ENCODE results near the gene MAD2L2. TPM values are rescaled to one million over a fixed set of nuclear protein-coding genes. Genes with fewer than 3 reads are reported as not detected.

The MAD2L2 gene
- total RNA-seq, 1 experiment from 2014 or later, result 283 TPM

DNA sequence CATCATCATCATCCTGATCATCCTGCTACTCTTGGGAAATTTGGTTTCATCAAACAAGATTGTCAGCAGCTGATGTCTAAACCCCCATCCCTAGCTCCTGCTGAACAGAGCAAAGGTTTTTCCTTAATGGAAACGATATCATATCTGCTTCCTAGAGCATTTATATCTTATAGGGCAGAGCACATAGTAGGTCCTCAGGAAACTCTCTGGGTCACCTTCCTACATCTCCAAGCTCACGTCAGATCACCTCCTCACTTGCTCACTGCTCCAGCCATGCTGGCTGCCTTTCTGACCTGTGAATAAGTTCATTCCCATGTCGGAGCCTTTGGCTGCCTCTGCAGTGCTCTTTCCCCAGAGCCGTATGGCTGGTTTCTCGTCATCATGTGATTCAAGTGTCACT, 37.2 kb downstream of the MAD2L2 start:
- DNase-seq, result no peak
- Histone ChIP-seq H4K20me1 (ENCODE audit: control insufficient read depth, insufficient read depth, insufficient read length) (no peaks in the 10 kb centered on the region), H3T11ph (ENCODE audit: low read length) (no peak overlapping the region), H3K79me1 (ENCODE audit: insufficient read depth, low read depth, low read length, poor library complexity, severe bottlenecking) (no peaks in the 10 kb centered on the region), H3K4ac (ENCODE audit: low read depth, low read length) (no peak overlapping the region), H2AK5ac (ENCODE audit: insufficient read length, low read length) (no peak overlapping the region), H3K23ac (ENCODE audit: insufficient read length, low read depth, low read length) (no peak overlapping the region), H3K14ac (ENCODE audit: insufficient read depth, low read length) (no peak overlapping the region), H3K9me3 (ENCODE audit: control insufficient read depth, low read depth, low read length) (no peaks in the 10 kb centered on the region), H2BK15ac (ENCODE audit: low read depth, low read length) (no peak overlapping the region), H3K79me2 (ENCODE audit: insufficient read depth, low read length) (no peaks in the 10 kb centered on the region), H3K4me2 (ENCODE audit: insufficient read depth, insufficient read length, low read length) (no peak overlapping the region), H2AFZ (ENCODE audit: low read length) (no peak overlapping the region), H3K27ac (ENCODE audit: insufficient read length, low read depth, low read length) (no peak overlapping the region), H2BK5ac (ENCODE audit: insufficient read length, low read length) (no peak overlapping the region), H3K27me3 (ENCODE audit: insufficient read depth, low read length) (no peaks in the 10 kb centered on the region), H3K4me1 (ENCODE audit: insufficient read depth, low read length) (no peaks in the 10 kb centered on the region), H2BK20ac (ENCODE audit: low read depth, low read length, poor library complexity, severe bottlenecking) (no peak overlapping the region), H2BK12ac (ENCODE audit: insufficient read length, low read depth, low read length) (no peak overlapping the region), H3K23me2 (ENCODE audit: insufficient read length, low read depth, low read length, poor library complexity, severe bottlenecking) (no peaks in the 10 kb centered on the region), H3K9ac (ENCODE audit: extremely low read depth, insufficient read length, low read length) (no peak overlapping the region), H3K56ac (ENCODE audit: insufficient read length, low read depth, low read length) (no peak overlapping the region), H4K8ac (replicated peaks; ENCODE audit: insufficient read length, low read depth, low read length) (no peak overlapping the region), H4K5ac (ENCODE audit: insufficient read length, low read depth, low read length) (no peak overlapping the region), H3K18ac (ENCODE audit: insufficient read length, low read depth, low read length) (no peak overlapping the region), H4K91ac (ENCODE audit: insufficient read length, low read depth, low read length) (no peak overlapping the region), H2BK120ac (ENCODE audit: low read depth, low read length, poor library complexity, severe bottlenecking) (no peak overlapping the region)
- TF ChIP-seq, protein P1, sequence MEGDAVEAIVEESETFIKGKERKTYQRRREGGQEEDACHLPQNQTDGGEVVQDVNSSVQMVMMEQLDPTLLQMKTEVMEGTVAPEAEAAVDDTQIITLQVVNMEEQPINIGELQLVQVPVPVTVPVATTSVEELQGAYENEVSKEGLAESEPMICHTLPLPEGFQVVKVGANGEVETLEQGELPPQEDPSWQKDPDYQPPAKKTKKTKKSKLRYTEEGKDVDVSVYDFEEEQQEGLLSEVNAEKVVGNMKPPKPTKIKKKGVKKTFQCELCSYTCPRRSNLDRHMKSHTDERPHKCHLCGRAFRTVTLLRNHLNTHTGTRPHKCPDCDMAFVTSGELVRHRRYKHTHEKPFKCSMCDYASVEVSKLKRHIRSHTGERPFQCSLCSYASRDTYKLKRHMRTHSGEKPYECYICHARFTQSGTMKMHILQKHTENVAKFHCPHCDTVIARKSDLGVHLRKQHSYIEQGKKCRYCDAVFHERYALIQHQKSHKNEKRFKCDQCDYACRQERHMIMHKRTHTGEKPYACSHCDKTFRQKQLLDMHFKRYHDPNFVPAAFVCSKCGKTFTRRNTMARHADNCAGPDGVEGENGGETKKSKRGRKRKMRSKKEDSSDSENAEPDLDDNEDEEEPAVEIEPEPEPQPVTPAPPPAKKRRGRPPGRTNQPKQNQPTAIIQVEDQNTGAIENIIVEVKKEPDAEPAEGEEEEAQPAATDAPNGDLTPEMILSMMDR (conservative IDR thresholded peaks at IDR 0.05), result no peak
- Mint-ChIP-seq H3K9me3 (no peaks in the 10 kb centered on the region; a peak in 1 of 5 replicates), H3K4me1 (peaks cover 0 to 5% of the 10 kb centered on the region in 2 experiments; a peak in 2 of 4 replicates), H3K27ac (no peak overlapping the region), H3K4me3 (no peak overlapping the region), H3K27me3 (ENCODE audit: low read depth) (peaks cover 3% of the 10 kb centered on the region; the same call in 1 of the 2 replicates), H3K36me3 (ENCODE audit: insufficient read depth in 1 of 3, low read depth in 3 of 3) (no peaks in the 10 kb centered on the region)
- WGBS (ENCODE audit: extremely low coverage, insufficient read length, low lambda C conversion rate), result no CpG with 5 or more reads among the region's 5 CpGs

All from H9 (cell line).